Stimulated activated CD8-positive, alpha-beta memory T cell treated with anti-CD3 and anti-CD28 coated beads, Interleukin-12 subunit alpha, Interleukin-12 subunit beta, amount 100 ng/mL, for 1 hour (primary cell): ENCODE results near the gene AUTS2.

Source experiments
- DNase-seq: peaks from one replicate; pipeline ENCODE4 v3.0.0-alpha.2; 2020; ENCODE audit warnings: low read depth

Gene AUTS2

DNA sequence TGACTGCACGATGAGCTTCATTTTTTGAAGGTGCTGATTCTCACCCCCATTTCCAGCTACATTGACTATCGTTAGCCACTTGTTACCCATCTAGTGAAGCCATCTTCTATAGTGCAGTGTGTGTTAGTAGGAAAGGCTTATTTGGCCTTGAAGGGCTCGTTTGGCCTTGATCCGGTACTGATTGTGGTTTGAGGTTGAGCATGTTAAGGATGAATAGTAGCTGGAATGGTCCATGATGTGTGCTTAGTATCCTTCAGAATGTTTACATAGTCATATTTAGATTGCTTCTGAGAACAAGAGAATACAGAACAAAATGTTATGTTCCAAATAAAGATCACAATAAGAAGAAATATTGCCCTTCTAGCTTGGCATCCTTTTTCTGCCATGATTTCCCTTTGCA lies 591.5 kb downstream of the AUTS2 start:
- no peak for DNase-seq

DNA sequence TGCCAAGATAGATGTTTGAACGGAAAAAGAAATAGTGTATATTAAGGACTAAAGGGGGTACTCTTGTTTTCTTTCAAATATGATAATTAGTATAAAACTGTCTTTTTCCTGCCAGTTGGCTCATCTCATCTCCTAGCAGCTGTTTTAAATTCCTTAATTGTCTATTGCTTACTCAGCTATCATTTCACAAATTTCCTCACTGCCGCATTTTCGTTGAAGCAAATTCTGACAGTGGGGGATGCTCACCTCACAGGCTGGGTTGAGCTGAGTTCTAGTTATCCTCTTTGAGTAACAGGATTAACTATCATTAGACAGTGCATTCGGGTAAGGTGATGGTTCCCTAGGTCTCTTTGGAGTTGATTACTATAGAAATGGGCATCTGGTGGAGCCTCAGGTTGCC lies 592.0 kb downstream of the AUTS2 start:
- no peak for DNase-seq

DNA sequence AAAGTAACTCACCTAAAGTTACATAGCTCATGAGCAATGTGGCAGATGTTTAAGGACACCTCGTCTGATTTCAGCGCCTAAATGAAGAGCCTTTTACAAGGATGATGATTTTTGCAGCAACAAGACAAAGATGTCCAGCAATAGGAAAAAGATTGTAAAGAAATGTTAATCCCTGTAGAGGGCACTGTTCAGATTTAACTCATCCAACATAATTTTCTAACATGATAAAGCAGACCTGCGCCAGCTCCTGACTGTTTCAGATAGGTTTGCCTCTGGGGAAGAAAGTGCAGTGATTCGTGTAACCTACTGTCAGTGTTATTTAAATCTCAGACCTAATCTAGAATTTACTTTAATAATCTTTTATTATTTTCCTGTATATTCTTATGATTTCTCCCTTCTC lies 595.2 kb downstream of the AUTS2 start:
- DNase-seq: no peak

DNA sequence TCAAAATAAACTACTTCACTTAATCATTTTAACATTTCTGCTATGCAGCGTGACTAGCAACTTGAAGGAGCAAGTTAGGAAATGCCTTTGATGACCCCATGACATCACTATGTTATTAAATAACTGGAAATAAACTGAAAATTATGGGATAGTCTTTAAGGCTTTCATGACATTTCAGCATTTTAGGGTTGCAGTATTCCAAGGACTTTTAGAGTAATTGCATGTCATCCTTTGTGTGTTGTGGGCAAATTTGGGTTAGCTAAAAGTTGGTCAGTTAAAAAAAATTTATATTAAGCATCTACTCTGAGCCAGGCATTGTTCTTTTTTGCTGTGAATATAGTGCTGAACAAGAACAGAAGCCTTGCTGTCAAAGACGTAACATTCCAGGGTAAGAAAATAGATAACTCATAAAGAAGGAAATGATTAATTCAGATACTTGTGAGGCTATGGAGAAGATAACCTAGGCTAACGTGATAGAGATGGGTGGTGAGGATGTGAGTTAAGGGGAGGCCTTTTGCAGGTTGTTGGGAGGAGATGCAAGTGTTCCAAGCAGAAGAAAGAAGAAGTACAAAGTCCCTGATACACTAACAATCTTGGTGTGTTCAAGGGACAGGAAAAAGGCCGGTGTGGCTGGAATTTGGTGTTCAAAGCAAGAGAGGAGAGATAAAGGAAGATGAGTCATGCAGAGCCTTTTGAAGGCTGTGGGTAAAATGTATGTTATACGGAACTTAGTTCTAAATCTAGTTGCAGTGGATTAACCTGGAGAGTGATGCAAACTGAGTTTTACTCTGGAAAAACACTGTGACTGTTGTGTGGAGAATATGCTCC lies 610.2 kb downstream of the AUTS2 start:
- DNase-seq: no peak

DNA sequence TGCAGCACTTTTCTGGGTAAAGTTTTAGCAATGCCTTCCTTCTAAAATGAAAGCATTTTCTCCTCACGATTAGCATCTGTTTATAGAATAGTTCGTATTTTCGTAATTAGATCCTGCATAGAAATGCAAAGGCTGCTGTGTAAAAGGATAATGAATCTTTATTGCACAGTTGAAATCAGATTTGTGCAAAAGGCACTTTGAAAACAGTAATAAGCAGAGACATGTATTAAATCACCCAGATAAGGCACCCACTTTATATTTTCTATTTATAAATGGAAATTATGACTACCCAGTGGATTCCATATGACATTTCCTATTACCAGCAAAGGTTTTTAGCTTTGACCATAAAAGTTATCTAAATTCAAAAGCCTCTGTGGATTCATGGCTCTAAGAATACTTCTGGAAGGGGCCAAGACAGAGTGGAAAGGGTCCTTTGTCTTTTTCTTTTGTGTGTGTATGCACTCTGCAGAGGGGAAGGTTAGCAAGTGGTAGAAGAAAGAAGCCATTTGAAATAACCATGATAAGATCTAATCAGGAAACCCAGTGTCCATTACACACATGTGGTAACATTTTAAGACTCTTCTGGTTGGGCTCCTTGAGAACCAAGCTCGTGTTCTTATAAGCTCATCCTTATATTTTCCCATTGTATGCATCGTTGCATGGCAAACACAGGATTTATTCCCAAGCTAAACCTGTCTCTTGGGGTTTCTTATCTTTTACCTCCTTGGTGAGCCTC lies 612.1 kb downstream of the AUTS2 start:
- no peak for DNase-seq

DNA sequence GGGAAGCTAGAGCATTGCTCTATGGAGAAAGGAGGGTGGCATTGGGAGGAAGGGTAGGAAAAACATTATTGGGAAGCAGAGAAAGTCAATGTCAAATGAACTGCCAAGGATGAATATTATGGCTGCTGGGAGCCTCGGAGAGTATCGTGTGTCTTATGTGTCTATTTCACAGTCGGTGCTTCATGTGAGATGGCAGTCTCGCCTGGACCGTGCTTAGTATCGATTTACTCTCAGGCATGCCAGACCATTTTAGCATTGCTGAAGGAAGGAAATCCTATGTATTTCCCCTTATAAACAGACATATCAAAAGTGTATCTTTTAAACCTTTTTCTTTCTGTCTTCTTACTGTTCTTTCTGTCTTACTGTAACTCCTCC lies 612.6 kb downstream of the AUTS2 start:
- no peak for DNase-seq

DNA sequence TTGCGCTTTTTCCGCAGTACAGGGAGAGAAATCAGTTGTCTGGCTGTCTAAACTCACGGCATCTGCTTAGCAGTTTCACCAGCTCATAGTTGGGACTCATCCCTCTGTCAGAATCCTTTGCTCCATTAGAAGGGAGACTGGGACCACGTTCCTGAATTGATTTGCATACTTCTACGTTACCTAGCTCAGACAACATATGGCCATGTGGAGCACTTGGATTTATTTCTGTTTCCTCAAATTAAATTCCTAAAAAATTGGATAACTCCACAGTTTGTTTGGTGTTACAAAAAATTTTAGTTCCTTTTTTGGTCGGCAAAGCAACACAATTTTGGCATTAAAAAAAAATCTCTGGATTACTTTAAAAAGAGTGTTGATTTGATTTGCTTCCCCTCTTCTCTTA lies 614.0 kb downstream of the AUTS2 start:
- DNase-seq: no peak

DNA sequence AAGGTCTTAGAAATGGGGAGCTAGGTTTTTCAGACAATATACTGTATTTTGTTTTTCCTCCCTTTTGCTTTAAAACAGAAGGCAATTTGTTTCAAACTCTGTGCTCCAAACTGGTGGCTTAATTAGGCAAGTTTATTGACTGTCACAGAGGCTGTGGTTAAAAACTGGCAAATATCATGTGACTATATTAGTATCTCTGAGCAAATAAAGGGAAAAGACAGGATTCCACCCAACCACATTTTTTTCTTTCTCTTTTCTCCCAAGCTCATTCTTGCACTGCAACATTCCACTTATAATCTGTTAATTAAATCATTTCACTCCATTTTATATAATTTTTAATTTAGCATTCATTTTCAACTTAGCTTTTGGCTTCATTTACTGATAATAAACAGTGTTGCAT lies 615.8 kb downstream of the AUTS2 start:
- DNase-seq: no peak

DNA sequence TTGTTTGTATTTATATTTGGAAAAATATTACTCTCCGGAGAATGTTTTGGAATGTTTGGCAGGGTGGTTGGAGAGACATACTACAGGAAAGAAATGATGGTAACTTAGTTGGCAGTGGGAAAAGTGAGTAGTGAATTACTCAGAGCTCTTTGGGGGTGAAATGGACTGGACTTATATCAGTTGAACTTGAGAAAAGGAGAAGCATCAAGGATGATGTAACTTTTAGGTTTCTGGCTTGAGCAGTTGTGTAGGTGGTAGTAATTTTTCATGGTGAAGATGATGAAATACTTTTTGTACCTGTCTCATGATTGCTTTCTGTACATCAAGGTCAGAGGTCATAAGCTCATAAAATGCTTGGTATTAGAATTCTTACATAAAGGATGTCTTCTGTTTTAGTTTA lies 617.2 kb downstream of the AUTS2 start:
- DNase-seq: no peak

DNA sequence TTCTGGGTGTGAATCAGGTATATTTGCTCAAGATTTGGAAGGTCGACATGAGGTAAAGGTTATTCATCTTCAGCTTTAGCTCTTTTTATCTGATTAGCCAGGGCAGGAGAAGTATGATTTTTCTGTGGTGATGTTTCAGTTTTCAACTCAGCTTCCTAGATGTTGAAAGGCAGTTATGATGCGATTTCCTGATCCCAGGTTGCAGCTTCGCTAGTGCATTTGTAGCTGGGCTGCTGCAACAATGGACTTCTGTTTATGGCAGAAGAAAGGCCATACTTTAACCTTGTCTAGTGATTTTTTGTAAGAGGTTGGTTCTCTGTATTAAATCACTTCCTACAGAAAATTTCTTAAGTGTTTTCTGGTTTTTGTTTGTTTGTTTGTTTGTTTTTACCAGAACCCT lies 619.3 kb downstream of the AUTS2 start:
- no peak for DNase-seq

DNA sequence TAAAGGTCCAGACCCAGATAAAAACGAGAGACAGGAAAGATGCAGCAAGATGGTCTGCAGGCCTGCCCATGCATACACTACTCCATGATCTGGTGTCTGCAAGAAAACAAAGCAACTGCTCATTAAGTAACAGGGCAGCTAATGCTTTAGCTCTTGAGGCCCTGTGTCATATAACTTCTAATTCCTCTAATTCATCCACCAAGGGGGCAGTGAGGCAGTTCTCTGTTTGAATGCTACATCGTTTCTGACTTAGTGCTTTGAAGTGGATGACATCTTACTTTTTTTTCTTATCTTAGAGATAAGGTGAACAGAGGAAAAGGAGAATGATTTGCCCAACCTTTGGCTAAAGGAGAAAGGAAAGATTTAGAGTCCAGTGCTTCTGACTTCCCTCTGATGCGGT lies 619.7 kb downstream of the AUTS2 start:
- DNase-seq: no peak

DNA sequence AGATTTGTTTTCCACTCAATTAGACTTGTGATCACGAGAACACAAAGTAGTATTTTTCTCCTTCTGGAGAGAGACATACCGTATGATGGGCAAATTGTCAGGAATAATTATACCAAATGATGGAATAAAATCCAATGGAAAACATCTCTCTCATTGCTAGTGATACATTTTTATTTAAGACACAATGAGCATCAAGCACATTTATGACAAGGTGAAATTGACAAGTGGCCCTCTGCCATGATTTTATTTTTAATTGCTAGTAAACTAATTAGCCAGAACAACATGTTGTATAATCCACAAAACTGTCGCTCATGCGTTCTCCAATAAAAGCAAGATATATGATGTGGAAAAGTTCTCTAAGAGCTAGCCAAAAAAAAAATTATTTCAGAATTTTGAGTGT lies 620.8 kb downstream of the AUTS2 start:
- DNase-seq: no peak

DNA sequence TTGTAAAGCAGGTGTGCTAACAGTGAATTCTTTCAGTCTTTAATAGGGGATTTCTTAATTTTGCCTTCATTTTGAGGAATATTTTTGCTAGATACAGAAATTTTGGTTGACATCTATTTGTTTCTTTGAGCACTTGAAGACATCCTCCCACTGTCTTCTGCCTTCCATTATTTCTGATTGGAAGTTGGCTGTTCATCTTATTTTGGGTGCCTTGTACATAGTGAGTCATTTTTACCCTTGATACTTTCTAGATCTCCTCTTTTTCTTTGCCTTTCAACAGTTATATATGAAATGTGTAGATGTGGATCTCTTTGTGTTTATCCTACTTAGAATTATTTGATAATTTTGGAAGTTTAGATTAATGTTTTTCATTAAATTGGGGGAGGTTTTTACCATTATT lies 631.0 kb downstream of the AUTS2 start:
- DNase-seq: no peak

DNA sequence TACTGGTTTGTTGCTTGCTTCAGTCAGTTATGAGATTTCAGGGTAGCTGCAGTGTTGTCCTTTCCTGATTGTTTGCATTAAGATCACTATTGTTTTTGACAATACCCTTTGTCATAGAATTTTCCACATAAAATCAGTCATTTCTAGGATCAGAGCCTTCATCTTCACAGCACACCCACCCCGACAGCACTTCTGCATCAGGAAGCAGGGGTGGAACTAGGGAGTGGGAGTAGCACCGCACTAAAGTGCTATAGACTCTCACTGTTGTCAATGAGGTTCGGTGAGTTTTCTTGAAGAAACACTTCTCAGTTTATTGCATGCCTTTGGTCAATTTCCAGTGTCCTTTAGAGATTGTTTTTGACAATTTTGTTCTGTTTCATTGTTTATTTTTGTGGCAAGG lies 632.5 kb downstream of the AUTS2 start:
- no peak for DNase-seq

DNA sequence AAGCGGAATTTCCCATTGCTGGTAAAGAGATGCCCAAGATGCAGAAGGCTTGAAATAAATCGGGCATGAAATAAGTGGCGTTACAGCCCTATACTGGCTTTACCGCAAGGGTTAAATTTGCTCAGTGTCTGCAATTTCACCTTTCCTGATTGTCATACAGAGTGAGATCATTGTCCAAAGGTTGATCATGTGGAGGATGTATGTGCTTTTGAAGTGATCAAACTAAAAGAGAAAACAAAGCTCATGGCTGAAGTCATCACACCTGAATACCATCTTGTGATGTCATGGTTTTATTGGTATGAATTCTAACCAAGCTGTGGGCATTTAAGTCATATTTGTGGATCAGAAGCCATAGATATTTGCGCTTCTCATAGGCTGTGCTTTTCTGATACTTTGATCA lies 635.5 kb downstream of the AUTS2 start:
- no peak for DNase-seq

DNA sequence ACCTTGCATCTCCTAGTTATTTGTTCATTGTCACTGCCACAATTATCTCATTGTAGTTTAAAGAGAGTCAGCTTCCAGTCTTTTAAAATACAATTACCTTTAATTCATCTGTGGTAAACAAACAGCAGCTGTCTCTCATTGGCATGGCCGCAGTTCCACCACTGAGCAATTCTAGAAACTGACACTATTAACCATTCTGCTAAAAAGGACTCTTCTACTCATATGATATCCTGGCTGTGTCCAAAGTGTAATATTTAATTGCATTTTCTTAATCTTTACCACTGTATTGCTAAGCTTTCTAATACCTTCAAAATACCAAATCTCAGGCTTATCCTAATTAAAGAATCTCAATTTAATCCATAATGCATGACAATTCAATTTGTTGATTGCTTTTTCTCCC lies 639.0 kb downstream of the AUTS2 start:
- no peak for DNase-seq

DNA sequence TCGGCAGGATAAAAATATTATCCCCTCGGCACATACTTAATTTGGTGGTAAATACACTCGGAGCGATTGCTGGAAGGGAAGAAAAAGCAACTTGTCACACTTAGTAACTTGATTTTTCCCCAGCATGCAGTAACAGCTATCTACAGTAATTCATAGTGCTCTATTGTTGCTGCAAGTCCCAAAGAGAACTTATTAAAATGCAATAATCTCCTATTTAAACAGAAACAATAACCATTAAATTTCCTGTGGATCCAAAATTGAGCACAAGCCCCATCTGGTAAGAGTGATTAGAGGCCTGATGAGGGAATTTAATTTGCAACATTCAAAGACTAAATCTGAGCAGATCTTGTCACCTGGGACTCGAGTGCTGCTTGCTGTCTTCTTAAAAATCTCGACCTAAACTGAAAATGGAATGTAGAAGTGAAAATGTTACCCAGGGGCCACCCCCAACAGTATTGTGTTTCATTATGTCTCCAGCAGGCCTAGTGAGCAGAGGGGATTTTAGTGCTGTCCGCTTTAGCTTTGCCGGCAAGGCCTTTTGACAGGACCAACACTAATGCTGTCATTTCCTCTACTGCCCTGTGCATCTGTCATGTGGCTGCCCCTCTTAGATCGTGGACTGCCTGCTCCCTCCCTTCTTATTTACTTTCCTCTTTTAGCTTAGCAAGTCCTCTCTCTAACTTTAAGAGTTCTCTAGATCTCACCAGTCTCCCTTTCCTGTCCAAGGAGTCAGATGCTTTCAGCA lies 639.7 kb downstream of the AUTS2 start:
- no peak for DNase-seq

DNA sequence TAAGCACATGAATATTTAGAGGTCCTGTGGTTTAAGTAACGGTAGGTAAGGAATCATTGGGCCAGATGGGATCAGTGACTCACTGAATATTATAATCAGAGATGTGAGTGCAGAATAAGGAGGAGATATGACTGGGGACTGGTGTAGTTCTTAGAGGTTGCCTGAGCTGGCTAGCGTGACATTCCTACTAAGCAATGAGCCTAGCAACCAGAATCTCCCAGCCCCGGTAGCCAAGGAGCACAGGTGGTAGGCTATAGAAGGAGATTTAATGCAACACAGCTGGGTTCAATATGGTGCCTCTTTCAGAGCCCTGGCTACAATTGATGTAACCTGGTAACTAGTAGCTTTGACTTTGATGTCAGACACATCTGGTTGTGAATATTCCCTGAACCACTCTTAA lies 641.6 kb downstream of the AUTS2 start:
- no peak for DNase-seq

DNA sequence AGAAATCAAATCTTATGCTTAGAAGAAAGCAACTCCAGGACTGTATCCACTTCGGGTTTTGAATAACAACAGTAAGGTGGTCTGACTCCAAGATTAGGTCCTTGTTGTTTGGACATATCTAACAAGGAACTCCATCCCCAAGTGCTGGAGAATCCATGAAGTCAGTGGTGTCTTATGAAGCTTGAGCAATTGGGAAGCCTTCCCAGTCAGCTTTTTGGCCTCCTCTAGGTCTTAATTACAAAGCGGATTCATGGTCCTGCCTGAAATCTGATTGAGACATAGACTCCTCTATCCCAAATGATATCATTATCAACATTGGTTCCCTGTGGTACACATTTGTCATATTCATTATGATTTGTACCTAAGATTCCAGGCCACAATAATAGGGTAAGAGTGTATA lies 642.6 kb downstream of the AUTS2 start:
- DNase-seq: no peak

DNA sequence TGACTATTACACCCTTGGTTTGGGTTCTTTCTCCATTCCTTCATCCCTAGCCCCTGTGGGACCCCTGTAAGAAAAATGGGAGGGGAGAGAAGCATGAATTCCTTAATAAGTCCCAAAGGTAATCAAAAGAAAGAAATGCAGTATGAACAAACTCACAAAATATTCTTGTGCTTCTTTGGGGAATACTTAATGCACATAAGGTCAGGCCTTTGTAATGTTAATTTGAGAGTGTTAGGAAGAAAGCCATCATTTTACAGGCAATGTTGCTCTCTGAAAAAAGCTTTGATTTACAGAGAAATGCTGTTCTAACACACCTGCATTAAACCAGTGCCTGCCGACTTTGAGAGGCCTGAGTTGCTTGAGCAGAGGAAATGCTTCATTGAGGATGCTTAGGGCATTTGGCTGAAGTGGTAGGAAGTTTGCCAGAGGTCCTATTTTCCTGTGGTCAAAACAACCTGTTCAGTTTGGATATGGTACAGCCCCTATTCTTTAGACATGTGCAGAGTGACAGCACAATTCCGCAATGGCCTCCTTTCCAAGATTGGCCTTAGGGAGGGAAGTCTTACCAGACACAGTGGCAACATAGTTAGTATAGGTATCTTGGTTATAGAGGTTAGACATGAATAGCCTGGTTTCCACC lies 643.4 kb downstream of the AUTS2 start:
- DNase-seq: no peak

DNA sequence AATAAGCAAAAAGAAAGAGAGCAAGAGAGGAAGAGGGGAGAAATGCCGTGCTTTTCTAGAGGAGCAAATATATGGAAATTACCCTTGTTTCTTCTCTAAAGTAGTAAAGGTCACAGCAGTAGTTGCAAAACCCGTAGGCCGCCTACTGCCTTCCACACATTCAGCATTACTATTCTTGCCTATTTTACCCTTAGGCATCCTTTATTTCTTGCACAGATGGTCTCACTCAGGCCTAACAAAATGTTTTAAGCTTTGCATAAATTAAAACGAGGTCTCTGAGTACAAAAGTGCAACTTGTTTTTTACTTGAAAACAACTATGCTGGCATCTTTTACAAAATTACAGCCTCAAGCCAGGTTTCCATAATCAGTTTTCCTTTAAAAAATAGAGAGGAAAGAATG lies 644.6 kb downstream of the AUTS2 start:
- no peak for DNase-seq

DNA sequence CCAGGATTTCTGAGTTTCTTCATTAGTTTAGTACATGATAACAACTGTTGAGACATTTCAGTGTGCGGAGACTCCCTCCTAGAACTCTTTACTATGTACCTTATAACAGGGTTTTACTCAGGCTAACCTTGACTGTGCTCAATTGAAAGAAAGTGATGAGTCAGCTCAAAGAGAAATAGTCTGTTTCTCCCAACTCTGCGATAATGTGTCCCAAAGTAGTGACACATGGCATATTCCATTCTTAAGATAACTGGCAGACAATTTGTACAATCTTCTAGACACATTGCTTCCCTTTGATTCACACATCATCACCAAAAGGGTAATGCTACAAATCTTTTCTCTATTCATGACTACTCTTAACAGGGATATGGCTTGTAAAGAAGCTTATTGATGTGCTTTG lies 645.2 kb downstream of the AUTS2 start:
- DNase-seq: no peak

DNA sequence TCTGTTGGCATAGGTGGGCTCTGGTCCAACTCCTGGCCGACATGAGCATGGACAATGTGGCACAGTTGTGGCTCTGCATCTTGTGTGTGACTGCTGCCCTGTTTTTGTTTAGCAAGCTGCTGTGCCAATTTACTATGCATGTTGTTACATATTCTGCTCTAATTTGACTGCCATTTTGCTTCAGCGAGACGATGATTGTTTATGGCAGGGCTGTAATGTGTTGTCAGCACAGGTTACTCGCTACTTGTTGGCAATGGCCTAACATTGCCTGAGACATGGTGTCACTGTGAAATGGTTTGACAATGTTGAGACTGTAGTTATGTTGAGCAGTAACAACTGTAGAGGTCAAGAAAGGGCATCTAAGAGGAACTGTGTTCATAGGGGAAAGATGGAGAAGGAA lies 659.6 kb downstream of the AUTS2 start:
- DNase-seq: no peak
